Esophagus muscularis mucosa (tissue), 4 donors: Measurements from ENCODE around the gene CEMIP2. TPM values are rescaled to one million over a fixed set of nuclear protein-coding genes. Genes with fewer than 3 reads are reported as not detected.

ENCODE experiments used
- DNase-seq: peaks from one replicate; pipeline ENCODE4 v3.0.0-alpha.2; 2017; ENCODE audit errors: extremely low spot score
- H3K27ac ChIP-seq, 4 donors: fragments of 200-600 bp; sonication (generic); replicated peaks in 1 of 4; 1 replicate in 3 of 4; 2 replicates in 1 of 4; pipeline ENCODE4 v1.5.1; 2016 to 2019; ENCODE audit warnings: mild to moderate bottlenecking in 1 of 4
- H3K27me3 ChIP-seq, 4 donors: fragments of 200-600 bp; sonication (generic); one replicate each; pipeline versions ENCODE4 v1.5.1 to v1.6.0; 2016 to 2019
- H3K36me3 ChIP-seq, 4 donors: fragments of 200-600 bp; sonication (generic); one replicate each; pipeline ENCODE4 v1.5.1; 2016 to 2019
- H3K4me1 ChIP-seq, 4 donors: fragments of 200-600 bp; sonication (generic); one replicate each; pipeline ENCODE4 v1.5.1; 2016 to 2019
- H3K4me3 ChIP-seq, 4 donors: fragments of 200-600 bp; sonication (generic); 1 replicate in 2 of 4; 2 replicates in 2 of 4; pipeline ENCODE4 v1.5.1; 2016 to 2019; ENCODE audit warnings: mild to moderate bottlenecking in 4 of 4, moderate library complexity in 1 of 4
- H3K9me3 ChIP-seq, 4 donors: fragments of 200-600 bp; sonication (generic); 1 replicate in 3 of 4; 2 replicates in 1 of 4; pipeline ENCODE4 v1.5.1; 2016 to 2019
- EP300 ChIP-seq: sonication (generic); formaldehyde crosslinking; IDR thresholded peaks from one replicate; pipeline ENCODE4 v1.6.1; 2017; ENCODE audit warnings: antibody characterized with exemption
- POLR2A ChIP-seq: fragments of 450-650 bp; IDR thresholded peaks from one replicate; pipeline ENCODE4 v1.6.1; 2017; ENCODE audit warnings: antibody characterized with exemption, moderate library complexity, mild to moderate bottlenecking, low read depth
- POLR2AphosphoS5 ChIP-seq, 2 donors: sonication (generic); formaldehyde crosslinking; IDR thresholded peaks; one replicate each; pipeline ENCODE4 v1.6.1; 2017; ENCODE audit warnings: antibody characterized with exemption in 2 of 2
- WGBS: methylation state at CpG from one replicate; pipeline ENCODE4 v1.1.5; 2018; 5-methylcytosine and 5-hydroxymethylcytosine counted together
- intact Hi-C: fragments of 100-400 bp; cut with DNase I; formaldehyde crosslinking; loops from one replicate; pipeline ENCODE4 v1.15.1; 2023
- total RNA-seq, 4 donors: library from RNA; depleted of rRNA; stranded (reverse); fragments of >200 nt; gene quantifications; one replicate each; pipeline versions ENCODE4 v1.1.0 to v1.2.1, GENCODE V29; 2016
- TF ChIP-seq, protein P1 (sequence below), 3 experiments: fragments of 200-600 bp in 2 of 3; fragments of 450-650 bp in 1 of 3; sonication (generic) in 2 of 3; IDR thresholded peaks; one replicate each; pipeline ENCODE4 v1.5.1; 2017 to 2019; ENCODE audit warnings: antibody characterized with exemption in 3 of 3, mild to moderate bottlenecking in 2 of 3, moderate library complexity in 1 of 3

Gene CEMIP2
- total RNA-seq, 4 donors from 2014 or later: 18.5 to 144 (median 26.8) TPM

DNA sequence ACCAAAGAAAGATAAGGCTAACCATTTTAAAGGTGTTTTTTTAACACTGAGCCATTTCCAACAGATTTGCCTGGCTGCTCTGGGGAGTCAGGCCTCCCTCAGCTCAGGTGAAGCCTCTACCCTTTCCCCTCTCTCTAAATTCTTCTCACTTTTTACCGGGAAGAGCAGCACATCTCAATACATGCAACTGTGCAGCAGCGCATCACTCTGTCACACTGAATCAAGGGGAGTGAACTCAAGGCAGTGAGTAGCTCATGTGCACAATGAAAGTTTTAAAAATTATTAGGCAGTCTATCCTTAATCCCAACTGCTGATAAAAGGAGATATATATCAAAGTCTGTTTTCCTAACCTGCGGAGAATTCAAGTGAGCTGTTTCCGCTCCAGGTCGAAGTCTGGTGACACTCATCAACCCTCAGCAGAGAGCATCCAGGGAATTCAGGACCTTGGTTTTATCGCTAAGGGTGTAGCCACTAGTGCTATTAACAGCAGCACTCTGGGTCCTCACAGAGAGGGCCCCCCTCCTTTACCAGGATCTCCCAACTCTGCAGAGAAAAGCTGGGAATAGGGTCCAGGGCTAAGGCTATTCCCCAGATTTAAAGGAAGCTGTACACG, 1.0 kb downstream of the CEMIP2 start:
- intact Hi-C loops: loop anchor here (5.0 to 10.0 kb wide), 3 partner anchors 45 to 160 kb away; no protein-coding TSS in a partner anchor
- no peaks in the 10 kb centered on the region for H3K27me3 ChIP-seq
- WGBS: 48% methylated on average over 5 of the region's 7 CpGs
- no peaks in the 10 kb centered on the region for H3K36me3 ChIP-seq
- DNase-seq: peak; percentile 24
- H3K9me3 ChIP-seq: no peaks in the 10 kb centered on the region
- TF ChIP-seq, protein P1, sequence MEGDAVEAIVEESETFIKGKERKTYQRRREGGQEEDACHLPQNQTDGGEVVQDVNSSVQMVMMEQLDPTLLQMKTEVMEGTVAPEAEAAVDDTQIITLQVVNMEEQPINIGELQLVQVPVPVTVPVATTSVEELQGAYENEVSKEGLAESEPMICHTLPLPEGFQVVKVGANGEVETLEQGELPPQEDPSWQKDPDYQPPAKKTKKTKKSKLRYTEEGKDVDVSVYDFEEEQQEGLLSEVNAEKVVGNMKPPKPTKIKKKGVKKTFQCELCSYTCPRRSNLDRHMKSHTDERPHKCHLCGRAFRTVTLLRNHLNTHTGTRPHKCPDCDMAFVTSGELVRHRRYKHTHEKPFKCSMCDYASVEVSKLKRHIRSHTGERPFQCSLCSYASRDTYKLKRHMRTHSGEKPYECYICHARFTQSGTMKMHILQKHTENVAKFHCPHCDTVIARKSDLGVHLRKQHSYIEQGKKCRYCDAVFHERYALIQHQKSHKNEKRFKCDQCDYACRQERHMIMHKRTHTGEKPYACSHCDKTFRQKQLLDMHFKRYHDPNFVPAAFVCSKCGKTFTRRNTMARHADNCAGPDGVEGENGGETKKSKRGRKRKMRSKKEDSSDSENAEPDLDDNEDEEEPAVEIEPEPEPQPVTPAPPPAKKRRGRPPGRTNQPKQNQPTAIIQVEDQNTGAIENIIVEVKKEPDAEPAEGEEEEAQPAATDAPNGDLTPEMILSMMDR (IDR thresholded peaks at IDR 0.05): no peak
- TF ChIP-seq EP300 (no peak), POLR2A (no peak), POLR2AphosphoS5 (IDR thresholded peaks at IDR 0.05) (no peak)
- H3K4me3 ChIP-seq: peak overlapping the region; percentile 66 to 83 (median 76)
- H3K4me1 ChIP-seq: peaks cover 19 to 58% (median 54%) of the 10 kb centered on the region in 4 donors
- H3K27ac ChIP-seq: peak overlapping the region; percentile 94 to 98 (median 96)

DNA sequence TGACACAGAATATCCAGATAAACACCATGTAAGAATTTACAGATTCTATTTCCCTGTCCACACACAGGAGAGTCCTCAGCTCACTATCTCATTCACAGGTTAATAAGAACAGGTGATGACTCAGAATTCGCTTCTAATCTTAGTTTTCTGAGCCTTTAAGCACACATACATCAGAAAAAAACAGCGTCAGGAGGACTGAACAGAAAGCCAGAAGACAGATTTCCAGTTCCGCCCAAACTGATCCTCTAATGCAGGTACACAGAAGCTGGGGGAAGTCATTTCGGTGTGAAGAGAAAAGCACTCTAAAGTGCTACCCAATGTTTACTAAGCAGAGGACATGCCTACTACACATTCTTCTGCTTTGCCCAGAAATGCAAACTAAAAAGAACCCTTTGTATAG, 1.6 kb downstream of the CEMIP2 start:
- Histone ChIP-seq H3K27ac (peak overlapping the region in 1 of 4 donors; percentile 94), H3K27me3 (no peaks in the 10 kb centered on the region), H3K4me3 (peak overlapping the region; percentile 66 to 83 (median 76)), H3K4me1 (peaks cover 19 to 58% (median 54%) of the 10 kb centered on the region in 4 donors), H3K36me3 (no peaks in the 10 kb centered on the region), H3K9me3 (no peaks in the 10 kb centered on the region)
- 75% methylated on average over 4 of the region's 4 CpGs for WGBS
- intact Hi-C loops: loop anchor here (5.0 to 10.0 kb wide), 3 partner anchors 44 to 159 kb away; no protein-coding TSS in a partner anchor
- DNase-seq: peak; percentile 62
- TF ChIP-seq POLR2A: no peak
- no peak for TF ChIP-seq EP300
- TF ChIP-seq POLR2AphosphoS5 (IDR thresholded peaks at IDR 0.05): no peak
- TF ChIP-seq, protein P1 (IDR thresholded peaks at IDR 0.05): no peak

DNA sequence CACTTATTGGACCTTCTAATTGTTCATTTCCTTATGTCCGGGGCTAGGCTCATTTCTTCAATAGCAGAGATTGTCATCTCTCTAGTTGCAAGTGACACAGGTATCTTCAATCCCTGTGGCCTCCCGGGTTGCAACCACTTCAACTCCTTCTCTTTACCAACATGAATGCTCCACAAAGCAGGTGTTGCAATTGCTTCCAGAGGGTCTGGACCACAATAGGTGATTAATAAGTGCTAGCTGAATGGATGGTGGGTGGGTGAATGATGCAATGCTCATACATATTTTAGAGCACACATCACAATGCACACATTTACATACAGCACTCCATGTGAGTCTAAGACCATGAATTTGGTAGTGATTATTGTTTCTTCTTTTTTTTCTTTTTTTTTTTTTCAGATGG, 2.6 kb downstream of the CEMIP2 start:
- DNase-seq: peak; percentile 60
- Histone ChIP-seq H3K4me3 (peak overlapping the region in 2 of 4 donors; percentile 13 to 69), H3K27ac (no peak overlapping the region), H3K4me1 (peaks cover 19 to 66% (median 59%) of the 10 kb centered on the region in 4 donors), H3K9me3 (no peaks in the 10 kb centered on the region), H3K27me3 (no peaks in the 10 kb centered on the region), H3K36me3 (no peaks in the 10 kb centered on the region)
- WGBS: 72% methylated on average over 2 of the region's 2 CpGs
- intact Hi-C loops: loop anchor here (5.0 to 10.0 kb wide), 3 partner anchors 43 to 158 kb away; no protein-coding TSS in a partner anchor
- TF ChIP-seq, protein P1 (IDR thresholded peaks at IDR 0.05): no peak
- no peak for TF ChIP-seq POLR2AphosphoS5 (IDR thresholded peaks at IDR 0.05)

DNA sequence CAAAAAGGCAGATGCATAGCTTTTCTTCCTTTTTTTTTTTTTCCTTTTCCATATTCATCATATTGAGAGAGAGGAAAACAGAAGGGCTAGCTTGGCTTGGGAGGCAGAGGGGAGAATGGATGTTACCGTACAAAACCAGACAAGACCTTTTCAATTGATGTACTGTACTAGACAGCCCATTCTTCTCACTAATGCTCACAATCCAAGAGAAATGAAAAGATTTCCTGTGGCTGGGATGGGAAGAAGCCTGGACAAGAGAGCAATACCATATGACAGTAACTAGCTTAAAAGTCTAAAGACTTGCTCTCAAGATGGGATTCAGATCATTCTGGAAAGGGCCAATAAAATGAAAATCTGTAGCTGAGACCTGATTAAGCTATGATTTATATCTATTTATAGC, 3.4 kb downstream of the CEMIP2 start:
- peak; percentile 24 for DNase-seq
- Histone ChIP-seq H3K36me3 (no peaks in the 10 kb centered on the region), H3K4me3 (peak overlapping the region in 1 of 4 donors; percentile 69), H3K4me1 (peaks cover 18 to 67% (median 59%) of the 10 kb centered on the region in 4 donors), H3K9me3 (no peaks in the 10 kb centered on the region), H3K27me3 (no peaks in the 10 kb centered on the region), H3K27ac (no peak overlapping the region)
- intact Hi-C loops: loop anchor here (5.0 to 10.0 kb wide), 3 partner anchors 43 to 158 kb away; no protein-coding TSS in a partner anchor
- 86% methylated on average over 1 of the region's 1 CpG for WGBS
- no peak for TF ChIP-seq EP300
- TF ChIP-seq POLR2A: no peak
- no peak for TF ChIP-seq POLR2AphosphoS5 (IDR thresholded peaks at IDR 0.05)
- TF ChIP-seq, protein P1 (IDR thresholded peaks at IDR 0.05): no peak
